Natural killer cell (primary cell): Measurements from ENCODE around the gene TTBK1. TPM values are rescaled to one million over a fixed set of nuclear protein-coding genes. Genes with fewer than 3 reads are reported as not detected.
A peak's percentile ranks its signal among the peaks of the same experiment; 100 is the strongest.

Experiments
- ATAC-seq, 3 donors: fragments of 150-1000 bp in 2 of 3; fragments of 200-7000 bp in 1 of 3; cut with Tn5 transposase; 1 replicate in 1 of 3; 2 replicates in 2 of 3; pipeline ENCODE4 v1.10.0; 2021; ENCODE audit warnings: mild to moderate bottlenecking in 2 of 3, moderate library complexity in 2 of 3
- DNase-seq, 2 donors: peaks; one replicate each; pipeline versions ENCODE4 v3.0.0 to v3.0.0-alpha.2; 2013 to 2021; ENCODE audit warnings: mixed read lengths in 1 of 2
- H3K27ac ChIP-seq: one replicate; pipeline ENCODE4 v1.5.1; 2013; ENCODE audit warnings: mild to moderate bottlenecking, low read length
- H3K27me3 ChIP-seq: one replicate; pipeline ENCODE4 v1.6.1; 2013; ENCODE audit warnings: low read length; ENCODE audit not compliant: control insufficient read depth, insufficient read depth
- H3K36me3 ChIP-seq: one replicate; pipeline ENCODE4 v1.6.1; 2013; ENCODE audit warnings: low read length; ENCODE audit not compliant: control insufficient read depth, insufficient read depth
- H3K4me1 ChIP-seq: one replicate; pipeline ENCODE4 v1.6.1; 2013; ENCODE audit warnings: low read length; ENCODE audit not compliant: control insufficient read depth, insufficient read depth
- H3K4me3 ChIP-seq: one replicate; pipeline ENCODE4 v1.5.1; 2013; ENCODE audit warnings: low read length
- H3K9me3 ChIP-seq: one replicate; pipeline ENCODE4 v1.6.1; 2013; ENCODE audit warnings: low read length; ENCODE audit not compliant: control insufficient read depth, insufficient read depth
- H3K27ac Mint-ChIP-seq, 2 donors: one replicate each; pipeline ENCODE4 v1.8.0; 2022; ENCODE audit warnings: mild to moderate bottlenecking in 2 of 2, mixed read lengths in 2 of 2, moderate library complexity in 1 of 2
- H3K27me3 Mint-ChIP-seq, 2 donors: one replicate each; pipeline ENCODE4 v1.8.0; 2022; ENCODE audit warnings: low read depth in 2 of 2, mixed read lengths in 2 of 2
- H3K36me3 Mint-ChIP-seq: one replicate; pipeline ENCODE4 v1.8.0; 2022; ENCODE audit warnings: mixed read lengths
- H3K4me1 Mint-ChIP-seq, 2 donors: one replicate each; pipeline ENCODE4 v1.8.0; 2022; ENCODE audit warnings: mixed read lengths in 2 of 2
- H3K4me3 Mint-ChIP-seq: one replicate; pipeline ENCODE4 v1.8.0; 2022; ENCODE audit warnings: mild to moderate bottlenecking, moderate library complexity, mixed read lengths
- H3K9me3 Mint-ChIP-seq, 2 donors: one replicate each; pipeline ENCODE4 v1.8.0; 2022; ENCODE audit warnings: mixed read lengths in 2 of 2
- WGBS: methylation state at CpG from one replicate; pipeline ENCODE4 v1.1.7; 2013; ENCODE audit warnings: missing lambda C conversion rate; ENCODE audit not compliant: insufficient coverage; 5-methylcytosine and 5-hydroxymethylcytosine counted together
- intact Hi-C: fragments of 100-400 bp; cut with micrococcal nuclease; formaldehyde crosslinking; loops from one replicate; pipeline ENCODE4 v1.14.2; 2022
- total RNA-seq, 4 donors: library from RNA; stranded (reverse); fragments of 120-200 nt in 1 of 4; gene quantifications; one replicate each; pipeline versions ENCODE4 v1.2.3 to v1.2.4, GENCODE V29; 2013 to 2022
- TF ChIP-seq, protein P1 (sequence below): fragments of 200-600 bp; IDR thresholded peaks from one replicate; pipeline ENCODE4 v1.8.0; 2022; ENCODE audit warnings: antibody characterized with exemption

Gene TTBK1
- total RNA-seq, 3 donors from 2014 or later (not counting 1 experiment from before 2014, with no cell fraction given) = 0.07 TPM; not detected in 2

DNA sequence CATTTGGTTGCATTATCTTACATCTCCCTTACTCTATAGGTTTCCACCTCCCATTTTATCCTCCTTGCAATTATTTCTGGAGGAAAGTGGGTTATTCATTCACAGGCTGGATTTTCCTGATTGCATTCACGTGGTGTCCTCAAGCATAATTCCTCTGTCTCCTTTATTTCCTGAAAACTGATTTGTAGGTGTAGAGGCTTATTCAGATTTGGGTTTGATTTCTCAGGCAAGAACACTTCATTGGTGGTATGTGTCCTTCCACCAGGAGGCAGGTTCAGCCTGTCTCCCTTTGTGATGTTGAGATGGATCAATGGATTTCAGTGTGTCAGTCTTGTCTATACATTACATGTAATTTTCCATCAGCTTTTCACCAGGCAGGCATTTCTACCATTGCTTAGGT is 31.3 kb upstream of the TTBK1 start:
- H3K9me3 Mint-ChIP-seq = no peaks in the 10 kb centered on the region

DNA sequence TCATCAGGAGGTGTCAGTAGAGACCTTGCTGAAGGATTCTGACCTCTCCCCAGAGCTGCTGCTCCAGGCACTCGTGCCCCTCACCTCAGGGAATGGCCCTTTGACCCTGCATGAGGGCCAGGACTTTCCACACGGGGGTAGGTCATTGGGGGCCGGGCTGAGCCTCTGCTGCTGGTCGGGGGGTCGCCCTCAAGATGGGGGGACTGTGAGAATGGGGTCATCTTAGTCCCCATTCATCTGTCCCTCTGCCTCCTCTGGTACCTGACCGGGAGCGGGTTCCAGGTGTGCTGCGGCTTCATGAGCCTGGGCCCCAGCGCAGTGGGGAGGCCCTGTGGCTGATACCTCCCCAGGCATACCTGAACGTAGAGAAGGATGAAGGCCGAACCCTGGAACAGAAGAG is 29.9 kb upstream of the TTBK1 start:
- Histone ChIP-seq H3K4me3 (no peak overlapping the region), H3K4me1 (no peaks in the 10 kb centered on the region), H3K27ac (no peak overlapping the region), H3K9me3 (no peaks in the 10 kb centered on the region), H3K27me3 (no peaks in the 10 kb centered on the region), H3K36me3 (peaks cover 20% of the 10 kb centered on the region)
- ATAC-seq (no peak), DNase-seq (no peak)
- Mint-ChIP-seq H3K4me3 (no peak overlapping the region), H3K9me3 (no peaks in the 10 kb centered on the region), H3K4me1 (no peaks in the 10 kb centered on the region), H3K27me3 (no peaks in the 10 kb centered on the region), H3K27ac (no peak overlapping the region), H3K36me3 (peaks cover 5% of the 10 kb centered on the region)
- WGBS = 95% methylated on average over 11 of the region's 11 CpGs
- TF ChIP-seq, protein P1, sequence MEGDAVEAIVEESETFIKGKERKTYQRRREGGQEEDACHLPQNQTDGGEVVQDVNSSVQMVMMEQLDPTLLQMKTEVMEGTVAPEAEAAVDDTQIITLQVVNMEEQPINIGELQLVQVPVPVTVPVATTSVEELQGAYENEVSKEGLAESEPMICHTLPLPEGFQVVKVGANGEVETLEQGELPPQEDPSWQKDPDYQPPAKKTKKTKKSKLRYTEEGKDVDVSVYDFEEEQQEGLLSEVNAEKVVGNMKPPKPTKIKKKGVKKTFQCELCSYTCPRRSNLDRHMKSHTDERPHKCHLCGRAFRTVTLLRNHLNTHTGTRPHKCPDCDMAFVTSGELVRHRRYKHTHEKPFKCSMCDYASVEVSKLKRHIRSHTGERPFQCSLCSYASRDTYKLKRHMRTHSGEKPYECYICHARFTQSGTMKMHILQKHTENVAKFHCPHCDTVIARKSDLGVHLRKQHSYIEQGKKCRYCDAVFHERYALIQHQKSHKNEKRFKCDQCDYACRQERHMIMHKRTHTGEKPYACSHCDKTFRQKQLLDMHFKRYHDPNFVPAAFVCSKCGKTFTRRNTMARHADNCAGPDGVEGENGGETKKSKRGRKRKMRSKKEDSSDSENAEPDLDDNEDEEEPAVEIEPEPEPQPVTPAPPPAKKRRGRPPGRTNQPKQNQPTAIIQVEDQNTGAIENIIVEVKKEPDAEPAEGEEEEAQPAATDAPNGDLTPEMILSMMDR = no peak
- intact Hi-C loops = no loop called here

More for the DNA sequence above, 31.3 kb upstream of the TTBK1 start:
- Mint-ChIP-seq H3K4me1 (no peaks in the 10 kb centered on the region), H3K4me3 (no peak overlapping the region), H3K27ac (peak overlapping the region in 1 of 2 donors; percentile 32), H3K27me3 (no peaks in the 10 kb centered on the region), H3K36me3 (peaks cover 5% of the 10 kb centered on the region)
- H3K4me1 ChIP-seq = no peaks in the 10 kb centered on the region
- ATAC-seq (no peak), DNase-seq (peak in 1 of 2 donors; percentile 30)
- no peaks in the 10 kb centered on the region for H3K9me3 ChIP-seq
- peaks cover 16% of the 10 kb centered on the region for H3K36me3 ChIP-seq
- intact Hi-C loops = no loop called here
- no peaks in the 10 kb centered on the region for H3K27me3 ChIP-seq
- WGBS = 100% methylated on average over 1 of the region's 1 CpG
- no peak overlapping the region for H3K4me3 ChIP-seq
- TF ChIP-seq, protein P1 = no peak
- no peak overlapping the region for H3K27ac ChIP-seq

DNA sequence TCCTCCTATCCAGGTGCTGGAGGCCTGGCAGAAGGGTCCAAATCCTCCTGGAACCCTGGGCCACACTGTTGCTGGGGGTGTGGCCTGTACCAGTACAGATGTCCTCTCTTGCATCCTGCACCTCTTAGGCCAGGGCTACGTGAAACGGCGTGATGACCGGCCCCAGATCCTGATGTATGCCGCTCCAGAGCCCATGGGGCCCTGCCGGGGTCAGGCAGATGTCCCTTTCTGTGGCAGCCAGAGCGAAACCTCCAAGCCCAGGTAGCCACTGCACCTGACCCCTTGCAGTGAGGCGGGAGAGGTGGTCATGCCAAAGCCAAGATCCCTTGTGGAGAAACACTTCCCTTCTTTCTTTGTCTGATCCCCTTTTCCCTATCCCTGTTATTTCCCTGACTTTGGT is 28.2 kb upstream of the TTBK1 start:
- intact Hi-C loops = no loop called here
- peaks cover 20% of the 10 kb centered on the region for H3K36me3 ChIP-seq
- H3K27ac ChIP-seq = no peak overlapping the region
- H3K4me3 ChIP-seq = no peak overlapping the region
- TF ChIP-seq, protein P1 = no peak
- no peak overlapping the region for H3K4me3 Mint-ChIP-seq
- no peaks in the 10 kb centered on the region for H3K27me3 Mint-ChIP-seq
- no peak for ATAC-seq
- H3K36me3 Mint-ChIP-seq = peaks cover 5% of the 10 kb centered on the region
- no peaks in the 10 kb centered on the region for H3K9me3 Mint-ChIP-seq
- no peaks in the 10 kb centered on the region for H3K27me3 ChIP-seq
- DNase-seq = no peak
- no peak overlapping the region for H3K27ac Mint-ChIP-seq
- over 99% methylated on average over 8 of the region's 8 CpGs for WGBS
- no peaks in the 10 kb centered on the region for H3K4me1 Mint-ChIP-seq
- H3K4me1 ChIP-seq = no peaks in the 10 kb centered on the region
- H3K9me3 ChIP-seq = no peaks in the 10 kb centered on the region

DNA sequence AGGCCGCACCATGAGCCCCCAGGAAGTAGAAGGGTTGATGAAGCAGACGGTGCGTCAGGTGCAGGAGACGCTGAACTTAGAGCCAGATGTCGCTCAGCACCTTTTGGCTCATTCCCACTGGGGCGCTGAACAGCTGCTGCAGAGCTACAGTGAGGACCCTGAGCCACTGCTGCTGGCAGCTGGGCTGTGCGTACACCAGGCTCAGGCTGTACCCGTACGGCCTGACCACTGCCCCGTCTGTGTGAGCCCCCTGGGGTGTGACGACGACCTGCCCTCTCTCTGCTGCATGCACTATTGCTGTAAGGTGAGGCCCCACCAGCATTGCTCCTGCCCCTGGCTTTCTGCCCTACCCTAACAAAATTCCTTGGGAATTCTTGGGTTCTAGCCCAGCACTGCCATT is 27.1 kb upstream of the TTBK1 start:
- ATAC-seq (no peak), DNase-seq (no peak)
- WGBS = 95% methylated on average over 12 of the region's 12 CpGs
- Mint-ChIP-seq H3K27me3 (no peaks in the 10 kb centered on the region), H3K9me3 (no peaks in the 10 kb centered on the region), H3K27ac (no peak overlapping the region), H3K4me1 (no peaks in the 10 kb centered on the region), H3K36me3 (peaks cover 5% of the 10 kb centered on the region), H3K4me3 (no peak overlapping the region)
- TF ChIP-seq, protein P1 = no peak
- H3K36me3 ChIP-seq = peaks cover 24% of the 10 kb centered on the region
- H3K9me3 ChIP-seq = no peaks in the 10 kb centered on the region
- intact Hi-C loops = no loop called here
- no peaks in the 10 kb centered on the region for H3K4me1 ChIP-seq
- no peaks in the 10 kb centered on the region for H3K27me3 ChIP-seq
- H3K4me3 ChIP-seq = no peak overlapping the region
- no peak overlapping the region for H3K27ac ChIP-seq
